Jurkat, Clone E6-1 (cell line): ENCODE results near the gene PPP1R8. TPM values are rescaled to one million over a fixed set of nuclear protein-coding genes. Genes with fewer than 3 reads are reported as not detected.
"Not testable (repeated sequence)": the region's sequence is repeated elsewhere in the genome, so short reads cannot be mapped to it uniquely, and the experiment has no call there.

Source experiments
- DNase-seq: peaks from one replicate; pipeline ENCODE4 v3.0.0-alpha.2; 2011; ENCODE audit warnings: low read depth, low spot score
- H3K4me3 ChIP-seq: 2 replicates; pipeline ENCODE4 v1.5.1; 2011; ENCODE audit warnings: mild to moderate bottlenecking, low read length, control low read depth, moderate library complexity
- polyA plus RNA-seq: library from polyadenylated mRNA; unstranded; fragments of >200 nt; gene quantifications from one replicate; pipeline ENCODE4 v1.2.1, GENCODE V29; 2012; ENCODE audit warnings: missing spikeins; ENCODE audit not compliant: insufficient read length, insufficient read depth

The PPP1R8 gene
- 70.5 TPM for polyA plus RNA-seq

DNA sequence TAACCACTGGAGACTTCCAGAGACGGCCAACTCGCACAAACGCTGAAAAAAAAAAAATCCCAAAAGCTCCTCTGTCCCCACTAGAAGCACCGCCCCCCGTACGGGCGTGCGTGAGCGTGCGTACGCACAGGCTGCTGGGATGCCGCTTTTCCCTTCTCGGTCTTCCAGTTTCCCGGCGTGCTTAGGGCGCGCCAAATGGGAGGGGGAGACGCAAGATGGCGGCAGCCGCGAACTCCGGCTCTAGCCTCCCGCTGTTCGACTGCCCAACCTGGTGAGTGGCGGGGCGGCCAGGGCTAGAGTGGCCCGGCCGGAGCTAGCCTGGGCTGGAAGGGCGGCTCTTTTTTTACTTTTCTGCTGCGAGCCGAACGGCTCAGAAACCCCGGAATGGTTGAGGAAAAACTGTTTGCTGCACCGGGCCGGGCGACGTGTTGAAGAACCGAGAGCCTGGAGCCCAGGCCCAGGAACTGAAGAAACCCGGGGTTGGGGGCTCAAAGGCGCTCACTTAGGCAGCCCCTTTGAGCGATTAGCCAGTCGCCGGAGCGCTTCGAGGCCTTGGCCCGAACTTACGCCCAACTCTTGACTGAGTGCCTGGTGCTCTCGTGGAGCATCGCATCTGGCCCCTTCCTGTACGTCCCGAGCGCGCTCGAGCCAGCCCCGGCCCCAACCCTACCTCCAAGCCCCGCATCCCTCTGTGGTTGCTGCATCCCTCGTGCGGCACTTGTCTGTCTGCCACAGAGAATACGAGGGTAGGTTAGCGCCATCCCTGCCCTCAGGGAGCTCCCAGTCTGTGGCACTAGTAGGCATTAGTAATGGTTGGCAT lies at the start of gene PPP1R8:
PPP1R8 (plus strand) TSS at position 162 of the 820 bp plus-strand sequence; CDS start at position 216, 54 bp downstream.
- peak; percentile 94 for DNase-seq
- H3K4me3 ChIP-seq = peak within 1 kb of the TSS; percentile 91

DNA sequence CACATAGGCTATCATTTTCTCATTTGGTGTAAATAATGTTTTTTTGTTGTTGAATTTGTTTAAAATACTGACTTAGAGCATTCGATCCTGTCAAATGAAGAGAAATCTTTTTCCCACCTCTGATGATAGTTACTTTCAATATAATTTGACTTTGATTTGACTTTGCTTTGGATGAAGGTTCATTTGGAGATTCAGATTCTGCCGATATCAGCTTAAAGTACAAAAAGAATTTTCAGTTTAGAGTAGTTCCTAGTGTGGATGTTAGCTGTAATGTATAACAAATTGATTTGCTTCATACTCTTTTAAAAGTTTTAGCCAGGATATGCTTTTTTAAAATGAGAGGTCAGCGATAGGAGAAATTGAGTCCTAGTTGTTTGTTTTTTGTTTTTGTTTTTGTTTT lies 47.6 kb upstream of the PPP1R8 start:
- DNase-seq = no peak
- H3K4me3 ChIP-seq = no peak overlapping the region

DNA sequence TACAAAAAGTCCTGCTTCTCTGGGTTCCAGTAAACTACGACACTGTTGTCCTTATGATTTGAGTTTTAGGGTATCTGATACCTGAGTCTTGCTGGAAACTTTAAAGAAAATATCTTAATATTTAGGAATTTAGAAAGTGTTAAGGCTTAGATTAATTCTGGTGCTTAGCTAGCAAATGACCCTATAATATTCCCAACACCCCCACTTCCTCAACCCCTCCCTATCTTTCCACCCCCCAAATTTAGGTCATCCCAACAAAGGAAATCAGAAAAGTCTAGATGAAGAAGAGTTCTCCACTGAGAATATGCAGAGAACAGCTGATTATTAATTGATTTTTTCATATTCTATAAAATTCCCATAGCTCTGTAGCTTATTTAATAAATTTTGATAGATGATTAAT lies 45.9 kb upstream of the PPP1R8 start:
- H3K4me3 ChIP-seq = no peak overlapping the region
- DNase-seq = no peak

DNA sequence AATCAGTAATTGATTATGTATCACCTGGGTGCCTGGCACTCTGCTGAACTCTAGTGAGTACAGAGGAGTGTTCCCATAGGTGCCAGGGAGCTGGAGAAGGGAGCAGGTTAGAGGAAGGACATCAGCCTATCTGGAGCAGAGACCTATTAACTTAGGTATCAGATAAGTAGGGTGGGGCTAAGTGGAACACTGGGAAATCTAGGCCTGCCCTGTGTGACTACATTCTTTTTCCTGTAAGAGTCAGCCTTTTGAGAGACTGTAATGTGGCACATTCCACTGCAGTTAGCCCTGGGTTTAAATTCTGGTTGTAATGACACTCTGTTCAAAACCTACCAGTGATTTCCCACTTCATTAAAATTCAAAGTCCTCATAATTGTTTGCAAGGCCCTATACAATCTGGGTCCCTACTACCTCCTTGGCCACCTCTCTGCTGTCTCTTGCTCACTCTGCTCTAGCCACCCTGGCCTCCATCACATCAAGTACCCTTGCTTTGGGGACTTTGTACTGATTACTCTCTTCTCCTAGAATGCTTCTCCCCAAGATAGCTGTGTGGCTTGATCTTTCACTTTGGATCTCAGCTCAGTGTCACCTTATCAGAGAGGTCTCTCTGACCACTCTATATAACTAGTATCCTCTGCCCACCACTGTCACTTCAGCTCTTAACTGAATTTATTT lies 44.7 kb upstream of the PPP1R8 start:
- no peak overlapping the region for H3K4me3 ChIP-seq
- no peak for DNase-seq

DNA sequence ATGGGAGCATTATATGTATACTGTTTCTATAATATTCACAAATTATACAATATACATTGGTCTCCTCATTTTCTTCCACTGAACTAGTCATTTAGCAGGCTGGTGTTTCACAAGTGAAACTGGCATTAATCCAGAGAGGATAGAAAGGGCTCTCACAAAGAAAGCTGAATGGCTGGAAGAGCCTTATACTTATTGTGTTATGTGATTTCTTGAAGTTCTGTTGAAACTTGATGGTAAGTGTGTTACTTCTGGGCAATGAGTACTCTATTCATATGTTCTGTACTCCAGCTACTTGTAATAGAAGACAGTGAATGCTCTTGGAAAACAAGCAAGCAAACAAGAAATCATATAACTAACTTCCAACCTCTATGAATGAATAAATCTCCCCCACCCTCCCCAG lies 42.7 kb upstream of the PPP1R8 start:
- DNase-seq = no peak
- H3K4me3 ChIP-seq = no peak overlapping the region

DNA sequence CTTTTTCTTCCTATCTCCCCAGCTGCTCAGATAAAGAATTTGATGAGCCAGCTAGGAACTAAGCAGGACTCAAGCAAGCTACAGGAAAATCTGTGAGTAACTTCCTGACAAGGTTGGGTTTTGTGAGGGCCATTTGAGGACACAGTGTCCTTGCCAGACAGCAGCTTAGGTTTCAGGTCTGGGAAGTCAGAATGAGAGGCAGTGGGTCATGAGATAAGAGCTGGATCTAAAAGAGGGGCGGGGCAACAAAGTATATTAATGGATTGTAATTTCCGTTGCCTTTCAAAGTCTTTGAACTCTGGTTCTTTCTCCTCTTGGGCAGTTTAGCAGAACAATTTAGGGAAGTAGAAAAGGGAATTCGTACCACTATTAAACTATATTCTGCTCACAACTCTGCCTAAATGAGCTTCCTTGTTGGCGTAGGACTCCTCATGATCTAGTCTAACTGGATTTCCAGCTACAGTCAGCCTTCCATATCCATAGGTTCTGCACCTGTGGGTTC lies 41.0 kb upstream of the PPP1R8 start:
- H3K4me3 ChIP-seq = no peak overlapping the region
- DNase-seq = no peak

DNA sequence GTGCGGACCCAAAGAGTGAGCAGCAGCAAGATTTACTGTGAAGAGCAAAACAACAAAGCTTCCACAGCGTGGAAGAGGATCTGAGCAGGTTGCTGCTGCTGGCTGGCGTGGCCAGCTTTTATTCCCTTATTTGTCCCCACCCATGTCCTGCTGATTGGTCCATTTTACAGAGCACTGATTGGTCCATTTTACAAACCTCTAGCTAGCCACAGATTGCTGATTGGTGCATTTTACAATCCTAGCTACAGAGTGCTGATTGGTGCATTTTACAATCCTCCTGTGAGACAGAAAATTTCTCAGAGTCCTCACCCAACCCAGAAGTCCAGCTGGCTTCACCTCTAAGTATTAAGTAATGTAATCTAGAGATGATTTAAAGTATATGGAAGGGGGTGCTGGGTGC lies 40.3 kb upstream of the PPP1R8 start:
- H3K4me3 ChIP-seq, DNase-seq: not testable (repeated sequence)

DNA sequence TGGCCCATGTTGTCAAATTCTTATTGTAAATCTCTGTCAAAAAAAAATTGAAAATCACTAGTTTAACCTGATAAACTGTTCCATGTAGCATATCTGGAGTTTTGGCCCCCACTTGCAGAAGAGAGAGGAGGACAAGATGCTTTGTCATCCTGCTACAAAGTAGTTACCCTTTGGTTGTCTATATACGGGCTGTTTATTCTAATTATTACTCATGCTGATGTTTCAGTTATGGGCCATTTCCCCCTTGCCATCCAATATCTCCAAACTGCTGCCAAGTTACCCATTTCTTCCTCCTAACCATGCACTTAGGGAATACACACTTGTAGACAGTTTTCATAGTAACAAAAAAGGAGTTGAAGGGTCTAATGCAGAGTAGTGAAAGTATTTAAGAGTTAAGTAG lies 35.0 kb upstream of the PPP1R8 start:
- no peak for DNase-seq
- no peak overlapping the region for H3K4me3 ChIP-seq

DNA sequence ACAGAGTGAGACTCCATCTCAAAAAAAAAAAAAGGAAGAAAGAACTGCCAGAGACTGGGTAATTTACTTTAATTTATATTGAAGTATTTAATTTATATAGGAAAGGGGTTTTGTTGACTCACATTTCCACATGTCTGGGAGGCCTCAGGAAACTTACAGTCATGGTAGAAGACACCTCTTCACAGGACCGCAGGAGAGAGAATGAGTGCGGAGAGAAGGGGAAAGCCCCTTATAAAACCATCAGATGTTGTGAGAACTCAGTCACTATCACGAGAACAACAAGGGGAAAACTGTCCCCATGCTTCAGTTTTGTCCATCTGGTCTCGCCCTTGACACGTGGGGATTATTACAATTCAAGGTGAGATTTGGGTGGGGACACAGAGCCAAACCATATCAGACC lies 25.8 kb upstream of the PPP1R8 start:
- no peak for DNase-seq
- no peak overlapping the region for H3K4me3 ChIP-seq

DNA sequence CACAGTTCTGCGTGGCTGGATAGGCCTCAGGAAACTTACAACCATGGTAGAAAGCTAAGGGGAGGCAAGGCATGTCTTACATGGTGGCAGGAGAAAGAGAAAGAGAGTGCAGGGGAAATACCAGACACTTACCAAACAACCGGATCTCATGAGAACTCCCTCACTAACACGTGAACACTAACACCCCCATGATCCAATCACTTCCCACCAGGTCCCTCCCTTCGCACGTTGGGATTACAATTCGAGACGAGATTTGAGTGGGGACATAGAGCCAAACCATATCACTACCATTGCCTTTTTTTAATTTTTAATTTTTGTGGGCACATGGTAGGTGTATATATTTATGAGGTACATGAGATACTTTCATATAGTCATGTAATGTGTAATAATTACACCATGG lies 23.8 kb upstream of the PPP1R8 start:
- no peak for DNase-seq

DNA sequence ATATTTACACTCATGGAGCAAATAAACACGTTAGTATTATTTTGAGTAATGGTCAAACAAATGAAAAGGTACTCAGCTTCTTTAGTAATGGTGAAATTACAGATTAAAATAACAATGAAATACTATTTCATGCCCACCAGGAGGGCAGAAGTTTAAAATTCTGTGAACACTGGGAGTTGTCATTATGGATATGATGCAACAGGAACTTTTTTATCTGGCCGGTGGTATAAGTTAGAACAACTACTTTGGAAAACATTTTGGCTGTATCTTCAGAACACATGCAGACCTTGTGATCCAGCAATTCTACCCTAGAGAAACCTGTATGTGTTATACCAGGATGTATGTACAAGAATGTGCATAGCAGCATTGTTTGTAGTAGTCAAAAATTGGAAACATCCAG lies 23.2 kb upstream of the PPP1R8 start:
- H3K4me3 ChIP-seq = no peak overlapping the region
- DNase-seq = no peak

More for the DNA sequence above, 23.8 kb upstream of the PPP1R8 start:
- no peak overlapping the region for H3K4me3 ChIP-seq

DNA sequence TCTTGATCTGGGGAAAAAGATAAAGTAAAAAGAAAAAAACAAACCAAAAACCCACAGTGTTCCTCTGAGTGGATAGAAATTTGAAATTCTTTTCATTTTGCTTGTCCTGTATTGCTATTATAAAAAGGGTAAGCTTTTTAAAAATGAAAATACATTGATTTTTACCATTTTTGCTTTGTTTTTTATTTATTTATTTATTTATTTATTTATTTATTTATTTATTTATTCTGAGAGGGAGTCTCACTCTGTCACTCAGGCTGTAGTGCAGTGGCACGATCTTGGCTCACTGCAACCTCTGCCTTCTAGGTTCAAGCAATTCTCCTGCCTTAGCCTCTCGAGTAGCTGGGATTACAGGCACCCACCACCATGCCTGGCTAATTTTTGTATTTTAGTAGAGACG lies 22.5 kb upstream of the PPP1R8 start:
- not testable (repeated sequence) for H3K4me3 ChIP-seq, DNase-seq

DNA sequence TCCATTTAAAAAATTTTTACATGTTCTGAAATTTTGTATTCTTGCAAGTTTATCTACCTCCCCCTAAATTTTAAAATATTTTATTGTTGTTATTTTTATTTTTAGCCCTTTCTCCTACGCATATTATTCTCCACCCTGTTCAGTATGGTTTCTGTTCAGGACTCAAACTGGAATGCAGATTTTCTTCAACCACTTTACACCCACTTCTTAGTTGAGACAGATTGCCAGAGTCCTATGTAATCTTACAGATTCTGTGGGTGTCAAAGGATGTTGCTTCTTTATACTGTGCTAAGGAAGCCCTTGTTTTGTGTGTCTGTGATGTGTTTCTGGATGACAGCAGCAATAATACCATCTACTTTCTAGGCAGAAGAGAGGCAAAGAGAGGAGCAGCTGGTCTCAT lies 20.7 kb upstream of the PPP1R8 start:
- no peak for DNase-seq
- no peak overlapping the region for H3K4me3 ChIP-seq

DNA sequence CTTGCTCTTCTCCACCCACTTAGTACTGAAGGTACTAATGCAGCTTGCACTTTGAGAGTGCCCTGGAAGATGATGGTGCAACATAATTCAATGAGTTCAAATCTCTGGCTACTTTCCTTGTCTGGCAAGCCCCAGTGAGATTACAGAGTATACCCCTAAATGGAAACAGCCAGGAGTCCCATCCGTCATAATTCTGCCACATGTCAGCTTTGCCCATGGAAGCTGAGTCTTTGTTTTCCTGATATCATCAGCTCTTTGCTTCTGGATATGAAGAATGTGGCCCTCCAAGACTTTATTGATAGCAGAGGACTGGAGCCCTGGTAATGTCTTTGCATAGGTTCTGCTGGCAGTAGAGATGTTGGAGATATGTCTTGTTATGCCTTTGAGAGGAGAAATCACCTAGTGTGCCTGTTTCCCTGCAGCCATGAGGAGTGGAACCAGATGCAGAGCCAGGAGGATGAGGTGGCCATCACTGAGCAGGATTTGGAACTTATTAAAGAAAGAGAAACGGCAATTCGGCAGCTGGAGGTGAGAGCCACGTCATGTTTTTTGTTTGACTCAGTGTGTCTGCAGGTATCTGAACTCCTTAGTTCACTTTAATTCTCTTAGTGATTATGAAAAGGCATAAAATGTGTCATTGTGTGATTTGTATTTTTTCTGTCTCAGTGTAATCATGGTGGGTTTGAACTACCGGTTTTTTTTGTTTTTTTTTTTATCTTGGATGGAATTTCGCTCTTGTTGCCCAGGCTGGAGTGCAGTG lies 18.7 kb upstream of the PPP1R8 start:
- DNase-seq = no peak

DNA sequence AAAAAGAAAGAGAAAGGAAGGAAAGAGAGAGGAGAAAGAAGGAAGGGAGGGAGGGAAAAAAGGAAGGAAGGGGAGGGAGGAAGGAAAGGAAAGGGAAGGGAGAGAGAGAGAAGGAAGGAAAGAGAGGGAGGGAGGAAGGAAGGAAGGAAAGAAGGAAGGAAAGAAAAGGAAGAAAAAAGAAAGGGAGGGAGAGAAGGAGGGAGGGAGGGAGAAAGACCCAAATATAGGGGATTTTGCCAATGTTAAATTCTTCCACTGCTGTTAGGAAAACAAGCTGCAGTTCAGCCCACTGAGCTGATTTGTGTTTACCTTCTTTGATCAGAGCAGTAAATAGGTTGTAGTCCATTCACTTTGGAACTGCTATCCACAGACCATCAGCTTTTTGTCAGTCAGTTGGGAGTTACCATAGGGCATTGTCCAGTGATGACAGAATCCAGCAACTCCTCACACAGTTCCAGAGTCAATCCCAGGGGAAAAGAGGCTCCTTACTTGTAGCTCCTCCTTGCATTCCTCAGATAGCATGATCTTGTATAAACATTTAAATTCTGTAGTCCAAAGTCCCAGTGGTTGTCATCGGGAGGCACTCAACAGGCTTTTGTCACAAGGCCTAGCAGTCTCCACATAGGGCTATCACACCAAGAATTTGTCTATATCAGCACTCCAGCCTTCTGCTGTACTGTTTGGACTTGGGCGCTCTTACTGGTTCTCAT lies 13.5 kb upstream of the PPP1R8 start:
- no peak overlapping the region for H3K4me3 ChIP-seq
- DNase-seq = no peak

More for the DNA sequence above, 18.7 kb upstream of the PPP1R8 start:
- no peak overlapping the region for H3K4me3 ChIP-seq

DNA sequence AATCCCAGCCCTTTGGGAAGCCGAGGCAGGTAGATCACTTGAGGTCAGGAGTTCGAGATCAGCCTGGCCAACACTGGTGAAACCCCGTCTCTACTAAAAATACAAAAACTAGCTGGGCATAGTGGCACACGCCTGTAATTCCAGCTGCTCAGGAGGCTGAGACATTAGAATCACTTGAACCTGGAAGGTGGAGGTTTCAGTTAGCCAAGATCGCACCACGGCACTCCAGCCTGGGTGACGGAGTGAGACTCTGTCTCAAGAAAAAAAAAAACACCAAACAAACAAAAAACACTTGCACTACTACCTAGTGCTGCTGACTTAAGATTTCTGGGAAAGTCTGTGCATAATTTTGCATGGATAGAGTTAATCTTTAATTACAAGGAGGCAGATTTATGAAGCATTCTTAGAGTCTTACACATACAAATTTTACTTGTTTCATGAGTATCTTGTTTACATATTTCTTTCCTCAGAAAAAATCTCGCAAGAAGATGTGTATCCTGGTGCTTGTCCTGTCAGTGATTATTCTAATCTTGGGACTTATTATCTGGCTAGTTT lies 8.7 kb upstream of the PPP1R8 start:
- H3K4me3 ChIP-seq = no peak overlapping the region
- no peak for DNase-seq

DNA sequence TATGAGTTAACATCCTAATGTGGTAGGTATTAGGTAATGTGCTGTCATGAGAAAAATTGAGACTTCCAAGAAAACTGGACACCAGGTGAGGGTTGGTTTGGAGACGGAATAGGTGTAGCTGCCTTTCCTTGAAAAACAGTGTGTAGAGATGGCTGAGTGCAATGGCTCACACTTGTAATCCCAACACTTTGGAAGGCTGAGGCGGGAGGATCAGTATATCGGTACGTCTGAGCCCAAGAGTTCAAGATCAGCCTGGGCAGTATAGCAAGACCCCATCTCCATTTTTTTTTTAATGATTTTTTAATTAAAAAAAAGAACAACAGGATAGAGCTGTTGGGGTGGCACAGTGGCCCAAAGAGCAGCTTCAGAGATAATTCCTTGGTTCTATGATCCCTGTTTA lies 6.8 kb upstream of the PPP1R8 start:
- H3K4me3 ChIP-seq = no peak overlapping the region
- DNase-seq = no peak

DNA sequence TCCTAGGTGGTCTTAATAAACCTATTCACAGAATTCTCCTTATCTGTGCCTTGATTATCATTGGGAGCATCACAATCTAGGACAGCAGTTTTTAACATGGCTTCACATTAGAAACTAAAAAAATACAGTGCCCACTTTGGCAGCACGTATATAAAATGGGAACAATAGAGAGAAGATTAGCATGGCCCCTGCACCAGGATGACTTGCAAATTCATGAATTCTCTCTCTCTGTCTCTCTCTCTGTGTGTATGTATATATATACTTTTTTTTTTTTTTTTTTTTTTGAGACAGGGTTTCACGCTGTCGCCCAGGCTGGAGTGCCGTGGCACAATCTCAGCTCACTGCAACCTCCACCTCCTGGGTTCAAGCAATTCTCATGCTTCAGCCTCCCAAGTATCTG lies 6.2 kb upstream of the PPP1R8 start:
- no peak overlapping the region for H3K4me3 ChIP-seq
- no peak for DNase-seq
